Effector CD4-positive, alpha-beta T cell (primary cell): ENCODE measurements around the gene GRAMD2A. TPM values are rescaled to one million over a fixed set of nuclear protein-coding genes. Genes with fewer than 3 reads are reported as not detected.

Experiments
- DNase-seq: peaks from one replicate; pipeline ENCODE4 v3.0.0-alpha.2; 2020
- total RNA-seq: gene quantifications from one replicate; lab custom pipeline; 2026; lab: John Stamatoyannopoulos, UW

Gene GRAMD2A
- not detected for total RNA-seq

DNA sequence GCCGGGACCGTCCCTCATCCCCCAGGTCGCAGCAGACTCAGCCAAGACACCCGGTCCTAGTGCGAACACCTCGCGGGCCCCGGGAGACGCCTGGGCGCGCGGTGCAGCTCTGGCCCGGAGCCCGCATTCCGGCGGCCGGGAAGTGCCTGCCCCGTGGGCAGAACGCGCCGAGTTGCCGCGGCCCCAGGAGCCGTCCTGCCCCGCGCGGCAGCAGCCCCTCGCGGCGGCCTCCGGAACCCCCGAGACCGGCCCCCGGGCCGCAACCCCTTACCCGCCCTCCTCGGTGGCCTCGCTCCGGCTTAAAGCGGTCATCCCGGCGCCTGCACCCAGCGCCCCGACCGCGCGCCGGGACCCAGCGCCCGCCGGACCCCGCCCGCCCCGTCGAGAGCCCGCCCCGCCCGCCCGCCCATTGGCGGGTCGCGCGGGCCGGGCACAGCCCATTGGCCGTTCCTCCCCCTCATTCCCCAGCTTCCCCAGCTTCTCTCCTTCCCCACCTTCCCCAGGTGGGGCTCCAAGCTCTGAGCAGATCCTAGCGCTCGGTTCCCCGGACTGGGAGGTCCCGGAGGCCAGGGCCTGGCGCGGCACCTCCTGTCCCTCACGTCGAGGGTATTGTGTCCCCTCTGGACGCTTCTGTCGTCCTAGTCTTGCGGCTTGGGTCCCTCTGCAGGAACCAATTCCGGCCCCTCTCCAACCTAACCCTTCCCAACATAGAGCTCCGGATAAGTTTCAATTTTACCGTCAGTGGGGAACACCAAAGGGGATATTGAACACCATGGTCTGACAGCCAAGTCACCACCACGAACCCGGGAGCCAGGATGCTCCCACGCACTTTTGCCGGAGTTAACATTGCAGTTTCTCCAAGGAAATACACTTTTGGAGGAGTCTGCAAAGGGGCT is at the start of gene GRAMD2A:
Gene GRAMD2A (minus strand): TSS at position 328 of the 896 bp plus-strand sequence.
- DNase-seq = no peak

DNA sequence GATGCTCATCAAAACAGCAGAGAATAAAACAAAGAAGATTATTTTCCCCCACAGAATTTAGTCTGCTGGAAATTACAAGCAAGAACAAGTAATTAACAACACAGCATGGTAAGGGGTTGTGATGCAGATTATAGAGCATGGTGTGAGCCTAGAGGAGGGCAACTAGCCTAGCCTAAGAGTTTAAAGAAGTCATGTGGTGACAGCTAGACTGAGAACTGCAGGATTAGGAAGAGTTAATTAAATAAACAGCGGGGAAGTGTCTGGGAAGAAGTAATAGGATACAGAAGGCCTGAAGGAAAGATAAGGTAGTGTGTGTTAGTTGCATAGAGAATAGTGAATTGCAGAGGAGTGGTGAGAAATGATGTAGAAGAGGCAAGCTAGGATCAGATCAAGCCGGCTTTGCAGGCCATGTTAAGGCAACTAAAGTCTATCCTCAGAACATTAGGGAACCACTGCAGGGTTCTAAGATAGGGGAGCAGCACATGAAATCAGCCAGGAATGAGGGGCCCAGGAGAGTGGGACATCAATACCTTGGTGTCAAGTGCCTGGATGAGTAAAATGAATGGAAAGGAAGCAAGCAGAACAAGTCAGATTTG is 45.3 kb upstream of the GRAMD2A start:
- no peak for DNase-seq

DNA sequence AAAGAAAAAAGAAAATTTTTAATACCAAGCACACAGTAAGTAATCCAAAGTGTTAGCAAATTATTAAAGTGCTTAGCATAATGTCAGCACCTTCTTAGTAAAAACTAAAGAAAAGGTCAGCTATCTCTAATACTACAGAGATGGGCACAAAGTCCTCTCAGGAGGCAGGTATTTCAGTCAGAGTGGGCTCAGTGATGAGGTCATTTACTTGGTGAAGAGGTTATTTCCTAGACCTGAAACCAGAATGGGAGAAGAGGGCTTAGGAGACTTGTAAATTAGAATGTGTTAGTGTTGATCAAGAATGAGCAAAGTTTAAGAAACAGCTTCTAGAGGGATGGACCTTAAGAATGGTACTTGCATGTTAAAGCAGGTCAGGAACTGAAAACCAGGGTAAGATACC is 42.1 kb upstream of the GRAMD2A start:
- no peak for DNase-seq

DNA sequence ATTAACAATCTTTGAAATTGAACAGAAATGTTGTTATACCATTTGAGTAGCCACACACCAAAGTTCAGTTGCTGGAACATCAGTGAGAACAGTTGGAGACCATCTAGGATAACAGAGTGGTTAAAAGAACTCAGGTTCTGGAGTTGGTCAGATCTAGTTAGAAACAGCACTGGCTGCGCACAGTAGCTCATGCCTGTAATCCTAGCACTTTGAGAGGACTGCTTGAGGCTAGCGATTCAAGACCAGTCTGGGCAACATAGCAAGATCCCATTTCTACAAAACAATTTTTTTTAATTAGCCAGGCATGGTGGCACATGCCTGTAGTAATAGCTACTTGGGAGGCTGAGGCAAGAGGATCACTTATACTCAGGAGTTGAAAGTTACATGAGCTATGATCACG is 41.0 kb upstream of the GRAMD2A start:
- no peak for DNase-seq

DNA sequence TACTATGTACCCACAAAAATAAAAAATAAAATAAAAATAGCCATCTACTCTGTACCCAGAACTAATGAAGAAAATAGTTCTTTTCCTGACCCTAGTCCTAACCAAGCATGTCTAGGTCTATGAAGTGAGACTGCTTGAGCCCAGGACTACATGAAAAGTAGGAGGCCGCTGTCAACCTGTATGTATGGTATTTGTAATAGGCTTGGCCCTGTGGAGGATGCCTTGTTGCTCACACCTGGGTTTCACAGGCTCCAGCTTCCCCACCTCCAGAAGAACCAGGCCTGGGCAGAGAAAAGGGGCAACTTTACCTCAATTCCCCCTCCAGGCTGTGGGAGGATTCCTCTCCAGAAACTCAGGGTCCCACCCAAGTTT is 40.3 kb upstream of the GRAMD2A start:
- no peak for DNase-seq

DNA sequence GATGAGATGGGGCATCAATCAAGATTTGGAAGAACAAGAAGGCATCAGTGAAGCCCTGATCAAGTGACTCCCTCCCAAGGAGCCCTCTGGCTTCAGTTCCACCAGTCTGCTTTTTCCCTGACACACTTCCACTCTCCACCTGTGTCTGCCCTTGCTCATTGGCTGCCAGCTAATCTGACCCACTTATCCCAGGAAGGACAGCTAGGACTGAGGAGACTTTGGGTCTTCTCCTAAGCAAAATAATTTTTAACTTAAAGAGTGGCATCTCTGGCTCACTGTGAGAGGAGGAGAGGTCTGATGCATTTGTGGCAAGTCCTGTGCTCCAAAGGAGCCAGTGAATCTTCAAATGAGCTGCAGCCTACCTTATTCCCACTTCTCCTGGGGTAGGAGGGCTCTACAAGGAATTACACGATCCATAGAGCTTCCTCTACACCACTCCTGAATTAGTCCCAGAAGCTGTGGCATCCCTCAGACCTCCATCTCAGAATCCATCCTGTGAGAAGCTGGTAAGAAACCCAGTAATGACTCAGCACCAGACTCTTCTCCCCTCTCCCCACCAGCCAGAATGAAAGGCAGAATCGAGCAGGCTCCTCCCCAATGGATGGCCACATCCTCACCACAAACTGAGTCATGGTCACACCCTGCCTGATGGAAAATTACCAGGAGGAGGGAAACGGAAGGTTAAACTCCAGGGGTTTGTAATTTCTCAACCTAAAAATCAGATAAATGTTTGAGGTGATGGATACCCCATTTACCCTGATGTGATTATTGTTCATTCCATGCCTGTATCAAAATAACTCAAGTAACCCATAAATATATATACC is 39.7 kb upstream of the GRAMD2A start:
- DNase-seq = peak; percentile 14

DNA sequence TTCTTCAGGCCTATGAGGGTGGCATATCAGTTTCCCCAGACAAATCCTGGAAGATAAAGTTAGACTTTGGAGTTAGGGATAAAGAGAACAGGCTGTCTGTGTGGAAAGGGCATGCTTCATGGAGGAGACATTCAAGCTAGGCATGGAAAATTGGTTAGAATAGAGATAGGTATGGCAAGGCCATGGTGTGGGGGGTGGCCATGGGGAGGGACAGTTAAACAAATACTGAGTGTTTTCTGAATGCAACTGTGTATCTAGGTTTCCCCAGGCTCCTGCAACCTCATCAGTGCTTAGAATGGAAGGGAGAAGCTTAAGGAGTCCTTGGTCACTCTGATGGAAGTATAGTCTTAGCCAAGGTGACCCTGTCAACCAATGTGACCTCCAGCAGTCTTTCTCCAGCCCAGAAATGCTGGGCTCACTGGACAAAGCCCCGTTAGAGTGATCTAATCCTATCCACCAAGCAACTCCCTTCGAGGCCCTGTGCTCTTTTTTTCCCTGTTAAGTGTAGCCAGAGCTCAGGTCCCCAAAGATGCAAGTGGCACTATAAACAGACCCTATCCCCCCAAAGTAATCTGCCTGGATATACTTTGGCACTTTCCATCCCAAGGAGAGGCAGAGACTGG is 38.9 kb upstream of the GRAMD2A start:
- no peak for DNase-seq

DNA sequence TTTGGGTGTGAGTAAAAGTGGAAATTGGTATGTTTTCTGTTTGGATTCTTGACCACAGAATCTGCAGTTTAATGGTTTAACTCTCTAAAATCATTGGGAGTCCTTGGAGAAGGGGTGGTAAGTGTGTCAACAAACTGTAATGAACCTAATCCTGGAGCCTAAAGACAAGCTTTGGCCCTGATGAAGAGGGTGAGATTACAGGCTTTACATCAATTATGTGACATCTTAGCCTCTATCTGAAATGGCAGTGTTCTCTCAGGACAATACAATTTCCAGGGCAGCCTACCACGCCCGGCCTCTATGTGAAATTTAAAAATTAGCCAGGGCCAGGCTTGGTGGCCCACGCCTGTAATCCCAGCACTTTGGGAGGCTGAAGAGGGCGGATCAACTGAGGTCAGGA is 37.7 kb upstream of the GRAMD2A start:
- no peak for DNase-seq

DNA sequence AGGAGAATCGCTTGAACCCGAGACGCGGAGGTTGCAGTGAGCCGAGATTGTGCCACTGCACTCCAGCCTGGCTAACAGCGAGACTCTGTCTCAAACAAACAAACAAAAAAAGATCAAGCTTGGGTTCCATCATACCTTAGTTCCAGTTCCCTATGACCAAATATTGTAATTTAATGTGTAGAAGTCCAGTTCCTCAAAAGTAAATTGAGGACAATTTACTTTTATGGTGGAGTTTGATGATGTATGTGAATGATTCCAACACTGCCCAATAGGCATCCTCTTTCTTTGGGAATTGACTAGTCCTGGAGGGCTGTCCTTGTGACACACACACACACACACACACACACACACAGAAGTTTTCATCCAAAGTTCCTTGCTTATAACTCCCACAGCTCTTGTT is 36.2 kb upstream of the GRAMD2A start:
- no peak for DNase-seq

DNA sequence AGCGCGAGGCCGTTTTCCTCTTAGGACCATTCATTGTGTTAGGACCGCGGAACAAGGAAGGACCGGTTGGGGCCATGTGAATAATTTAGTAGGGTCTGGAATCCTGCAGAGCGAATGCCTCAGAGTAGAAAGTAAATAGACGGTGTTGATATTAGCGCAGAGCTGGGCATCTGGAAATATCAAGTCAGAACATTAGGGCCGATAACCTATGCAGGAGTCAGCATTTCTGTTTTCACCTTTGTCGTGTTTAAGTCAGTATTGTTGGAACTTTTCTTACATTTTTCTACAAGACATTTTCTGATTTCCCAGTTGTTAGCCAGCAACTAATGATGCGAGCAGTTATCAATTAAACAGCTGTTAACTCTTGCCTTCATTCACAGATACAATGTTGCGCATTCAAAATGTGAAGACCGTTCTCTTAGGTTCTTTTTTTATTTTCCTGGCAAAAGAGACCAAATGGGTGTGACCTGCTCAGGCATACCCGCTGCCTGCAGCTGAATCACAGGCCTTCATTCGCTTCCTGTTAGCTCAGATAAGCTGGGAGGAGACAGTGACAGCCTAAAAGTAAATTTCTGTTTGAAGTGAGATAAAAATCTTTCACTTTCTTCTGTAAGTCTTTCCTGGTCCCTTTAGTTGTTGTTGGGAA is 34.4 kb upstream of the GRAMD2A start:
- peak; percentile 60 for DNase-seq

DNA sequence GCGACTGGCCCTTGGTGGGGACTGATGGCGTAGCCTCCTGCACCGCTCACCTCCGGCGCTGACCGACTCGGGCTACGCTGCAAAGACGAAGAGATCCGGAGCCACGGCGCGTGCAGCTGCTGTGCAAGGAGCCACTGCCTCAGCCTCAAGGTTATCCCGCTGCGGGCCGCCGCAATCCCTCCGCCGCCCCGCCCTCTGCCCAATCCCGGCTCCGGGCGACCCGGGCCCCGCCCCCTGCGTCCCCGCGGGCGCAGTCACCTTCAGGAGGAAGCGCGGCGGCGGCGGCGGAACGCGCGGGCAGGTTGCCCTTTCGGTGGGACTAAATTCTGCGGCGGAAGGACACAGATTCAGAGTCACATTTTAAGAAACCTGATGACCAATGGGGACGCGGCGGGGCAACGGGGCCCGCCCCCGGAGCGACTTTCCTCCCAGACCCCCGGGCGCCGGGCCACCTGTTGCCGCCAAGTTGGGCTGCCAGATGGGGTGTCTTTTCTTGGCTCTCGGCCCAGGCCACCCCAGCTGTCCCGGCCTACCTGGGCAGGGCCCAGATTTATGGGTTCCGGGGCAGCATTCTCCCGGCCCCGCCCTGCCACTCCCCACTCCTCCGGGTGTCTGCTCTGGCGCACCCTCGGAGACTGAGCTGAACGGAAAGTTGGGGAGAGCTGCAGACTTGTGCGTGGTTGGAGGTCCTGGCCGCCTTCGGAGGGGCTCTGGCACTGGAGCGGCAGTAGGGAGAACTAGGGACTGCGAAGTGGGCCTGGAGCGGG is 33.7 kb upstream of the GRAMD2A start, which contains the start of gene PKM:
Gene PKM (minus strand): TSS at position 125 of the 767 bp plus-strand sequence. CDS start 12,093 bp downstream, outside the sequence.
- DNase-seq = peak; percentile 85

DNA sequence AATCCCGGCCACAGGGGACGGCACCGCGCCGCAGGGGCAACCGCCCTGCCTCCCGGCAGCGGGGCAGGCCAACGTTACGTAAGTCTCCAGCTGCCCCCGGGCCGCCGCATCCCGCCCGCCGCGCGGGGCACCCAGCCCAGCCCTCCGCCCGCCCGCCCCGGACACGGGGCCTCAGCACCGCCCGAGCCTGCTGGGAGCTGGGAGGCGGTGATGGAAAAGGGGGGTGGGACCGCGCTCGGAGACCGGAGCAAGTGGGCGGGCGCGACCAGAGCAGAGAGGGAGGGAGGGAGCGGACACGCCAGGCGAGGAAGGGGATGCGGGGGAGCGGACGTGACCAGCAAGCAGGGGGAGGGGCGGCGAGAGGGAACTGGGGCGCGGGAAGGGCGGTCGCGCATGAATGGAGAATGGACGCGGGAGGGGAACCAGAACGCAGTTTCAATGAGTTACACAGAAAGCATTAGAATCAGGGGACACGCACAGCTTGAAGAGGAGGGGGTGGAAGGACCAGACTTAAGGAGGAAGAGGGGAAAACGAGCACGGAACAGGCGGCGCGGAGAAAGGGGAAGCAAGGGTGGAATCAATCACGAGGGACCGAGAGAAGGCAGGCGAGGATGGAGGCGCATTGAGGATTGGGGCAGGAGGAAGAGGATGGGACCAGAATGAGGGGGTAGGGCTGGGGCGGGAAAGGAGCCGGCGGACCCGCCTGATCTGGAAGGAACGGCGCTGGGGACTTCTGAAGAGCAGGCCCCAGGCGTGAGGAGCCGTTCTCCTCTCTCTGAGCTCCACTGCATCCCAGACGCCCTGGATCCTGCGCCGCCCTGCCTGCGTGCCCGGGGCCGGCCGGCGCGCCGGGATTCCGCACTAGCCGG is 32.8 kb upstream of the GRAMD2A start:
- DNase-seq = peak; percentile 48

DNA sequence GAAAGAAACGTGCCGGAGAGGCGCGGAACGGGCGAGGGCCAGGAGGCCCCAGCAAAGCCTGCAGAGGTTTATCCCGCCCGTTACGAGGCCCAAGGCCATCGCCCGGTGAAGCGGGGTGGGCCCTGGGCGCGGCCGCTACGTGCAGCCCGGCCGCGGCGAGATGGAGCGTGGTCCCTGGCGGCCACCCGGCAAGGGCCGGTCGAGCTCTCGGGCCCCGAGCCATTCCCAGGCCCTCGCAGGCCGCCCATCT is 32.3 kb upstream of the GRAMD2A start:
- DNase-seq = no peak

DNA sequence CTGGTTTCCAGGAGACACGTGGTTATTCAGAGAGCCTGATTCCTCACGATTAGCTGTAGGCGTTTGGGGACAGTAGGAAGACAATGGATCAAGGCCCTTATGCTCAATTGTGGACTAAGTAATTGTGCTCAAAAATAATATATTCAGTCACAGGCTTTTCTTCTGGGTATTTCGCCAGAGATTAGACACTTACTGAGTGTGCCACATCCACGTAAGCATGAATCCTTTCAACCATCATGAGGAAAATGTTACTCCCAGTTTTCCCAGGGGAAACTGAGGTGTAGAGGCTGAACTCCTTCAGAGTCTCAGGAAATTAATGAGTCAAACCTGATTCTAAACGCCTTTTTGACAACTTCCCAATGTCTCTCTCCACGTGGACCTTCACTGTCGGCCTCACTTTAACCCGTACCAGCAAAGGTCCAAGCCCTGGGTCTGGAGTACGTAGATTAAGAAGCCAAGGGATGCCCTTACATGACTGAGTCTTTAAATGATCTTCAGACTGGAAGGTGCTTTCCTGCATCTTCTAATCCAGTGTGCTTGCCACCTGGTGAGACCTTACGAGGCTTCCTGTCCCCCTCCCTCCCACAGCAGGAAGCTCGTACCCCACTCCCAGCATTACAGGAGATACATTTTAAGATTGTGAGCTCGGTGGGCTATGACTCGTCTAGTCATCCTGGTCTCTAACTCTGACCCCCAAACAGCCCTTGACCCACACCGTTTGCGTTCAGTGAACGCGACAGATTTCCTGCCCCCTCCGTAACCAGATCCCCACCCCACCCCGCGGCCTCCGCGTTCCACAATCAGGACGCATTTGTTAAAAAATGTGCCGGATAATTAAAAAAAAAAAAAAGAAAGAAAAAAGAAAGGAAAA is 31.7 kb upstream of the GRAMD2A start:
- peak; percentile 28 for DNase-seq

DNA sequence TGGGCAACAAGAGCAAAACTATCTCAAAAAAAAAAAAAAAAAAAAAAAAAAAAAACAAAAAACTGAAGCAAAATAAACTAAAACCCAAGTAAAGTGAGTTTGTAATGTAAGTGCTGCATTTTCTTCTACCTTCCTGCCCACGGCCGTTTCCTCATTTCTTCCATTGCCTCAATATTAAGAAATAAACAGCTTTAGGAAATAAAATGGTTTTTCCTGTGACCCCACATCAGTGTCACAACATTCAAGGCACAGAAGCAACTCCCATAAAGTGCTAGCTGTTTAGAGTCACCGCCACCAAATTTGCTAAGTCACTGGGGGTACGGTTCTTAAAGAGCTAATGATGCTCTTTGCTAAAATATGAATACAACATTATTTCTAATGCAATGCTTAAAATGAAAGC is 30.1 kb upstream of the GRAMD2A start:
- no peak for DNase-seq

DNA sequence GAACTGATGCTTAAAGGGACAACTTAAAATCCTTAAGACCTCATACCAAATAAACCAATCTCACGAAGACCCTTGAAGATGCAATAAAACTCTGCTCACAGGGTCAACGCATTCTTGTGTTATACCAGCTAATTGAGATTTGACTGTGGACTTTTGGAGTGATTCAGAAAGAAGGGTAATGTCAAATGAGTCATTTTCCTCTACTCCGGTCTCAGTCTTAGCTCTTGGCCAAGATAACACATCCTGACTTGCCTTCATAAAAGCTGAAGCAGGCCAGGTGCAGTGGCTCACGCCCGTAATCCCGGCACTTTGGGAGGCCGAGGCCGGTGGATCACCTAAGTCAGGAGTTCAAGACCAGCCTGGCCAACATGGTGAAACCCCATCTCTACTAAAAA is 29.6 kb upstream of the GRAMD2A start:
- DNase-seq = peak; percentile 11

DNA sequence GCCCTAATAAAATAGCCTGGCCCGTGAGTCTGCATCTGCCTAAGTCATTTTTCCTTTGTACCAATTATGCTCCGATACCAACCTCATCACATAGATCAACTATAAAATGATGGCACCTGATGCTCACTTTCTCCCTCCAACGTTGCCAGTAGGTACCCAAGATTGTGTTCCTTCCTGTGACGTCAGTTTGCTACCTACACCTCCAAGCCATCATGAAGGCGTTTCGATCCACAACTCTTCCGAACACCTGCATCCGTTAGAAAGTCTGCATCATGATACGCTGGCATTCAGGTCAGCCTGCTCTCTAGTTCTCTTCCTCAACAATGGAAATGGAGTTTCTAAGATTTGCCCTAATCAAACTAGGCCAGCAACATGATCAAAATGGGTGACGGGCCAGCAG is 25.7 kb upstream of the GRAMD2A start:
- no peak for DNase-seq

DNA sequence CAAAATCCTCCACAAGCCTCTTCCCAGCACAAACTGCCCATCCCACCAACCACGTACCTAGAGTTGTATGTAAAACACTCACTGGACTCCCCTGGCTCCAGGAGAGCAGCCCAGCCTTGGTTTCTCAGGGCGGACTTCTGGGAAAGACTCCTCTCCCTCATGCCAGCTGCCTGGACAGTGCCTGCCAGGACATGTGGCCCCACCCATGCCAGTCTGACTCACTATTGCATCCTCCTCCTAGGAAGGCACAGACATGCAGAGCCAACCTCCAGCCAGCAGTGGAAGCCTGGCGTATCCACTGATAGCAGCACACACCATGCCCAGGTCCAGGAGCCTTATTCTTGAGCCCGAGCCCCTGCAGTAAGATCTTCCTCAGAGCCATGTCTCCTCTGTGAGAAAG is 24.8 kb upstream of the GRAMD2A start:
- DNase-seq = no peak

DNA sequence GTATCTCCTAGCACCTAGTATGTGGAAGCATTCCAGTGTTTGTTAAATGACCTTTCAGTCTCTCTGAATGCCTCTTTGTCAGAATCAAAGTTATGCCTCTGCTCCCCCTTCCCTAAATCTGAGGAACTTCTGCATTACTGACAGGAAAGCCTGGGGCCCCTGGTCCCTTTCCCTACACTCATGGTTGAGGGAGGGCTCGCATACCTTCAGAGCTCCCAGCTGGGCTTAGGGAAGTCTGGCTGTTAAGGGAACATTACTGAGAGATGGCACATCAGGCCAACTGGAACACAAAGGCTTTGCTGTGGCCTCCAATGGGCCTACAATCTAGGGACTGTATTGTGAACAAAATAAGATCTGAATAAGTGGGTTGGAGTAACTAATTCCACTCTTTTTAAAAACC is 23.1 kb upstream of the GRAMD2A start:
- no peak for DNase-seq

DNA sequence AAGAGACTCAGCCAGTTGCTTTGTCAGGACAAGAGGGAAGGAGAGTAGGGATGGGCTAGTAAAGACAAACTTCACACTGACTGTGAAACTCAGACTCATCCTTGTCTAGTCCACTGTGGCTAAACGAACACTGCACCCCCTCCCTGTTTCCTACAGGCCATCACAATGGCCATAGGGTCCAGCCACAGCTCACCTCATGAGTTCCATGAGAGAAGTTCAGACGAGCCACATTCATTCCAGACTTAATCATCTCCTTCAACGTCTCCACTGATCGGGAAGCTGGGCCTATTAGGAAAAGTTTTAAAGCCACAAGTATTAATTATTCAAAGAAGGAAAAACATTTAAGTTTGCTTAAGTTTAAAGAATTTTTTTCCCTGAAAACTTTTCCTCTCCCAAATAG is 19.6 kb upstream of the GRAMD2A start:
- no peak for DNase-seq
